HepG2 (cell line): ENCODE measurements around the gene KIF22. TPM values are rescaled to one million over a fixed set of nuclear protein-coding genes. Genes with fewer than 3 reads are reported as not detected.
A peak's percentile ranks its signal among the peaks of the same experiment; 100 is the strongest.

ENCODE experiments used
- ETV5 ChIP-seq: IDR thresholded peaks from 2 replicates; pipeline ENCODE4 v1.6.1; 2018; ENCODE audit warnings: missing biosample characterization, missing genetic modification reagents, inconsistent platforms, borderline replicate concordance
- FOSL1 ChIP-seq: sonication (generic); formaldehyde crosslinking; IDR thresholded peaks from 2 replicates; pipeline ENCODE4 v1.9.0; 2021; ENCODE audit warnings: missing genetic modification reagents, borderline replicate concordance
- GATA4 ChIP-seq: sonication (generic); IDR thresholded peaks from 2 replicates; pipeline ENCODE4 v1.6.1; 2016; ENCODE audit warnings: antibody characterized with exemption, low read depth, borderline replicate concordance
- HIVEP1 ChIP-seq: sonication (generic); formaldehyde crosslinking; IDR thresholded peaks from 2 replicates; pipeline ENCODE4 v1.4.0; 2020; ENCODE audit warnings: mild to moderate bottlenecking, missing genetic modification reagents
- MAFG ChIP-seq: sonication (generic); formaldehyde crosslinking; IDR thresholded peaks from 2 replicates; pipeline ENCODE4 v1.5.1; 2020; ENCODE audit warnings: mild to moderate bottlenecking, missing genetic modification reagents
- NR3C1 ChIP-seq: sonication (generic); formaldehyde crosslinking; IDR thresholded peaks from 2 replicates; pipeline ENCODE4 v1.4.0; 2020; ENCODE audit warnings: missing genetic modification reagents
- SAFB2 ChIP-seq: sonication (generic); formaldehyde crosslinking; IDR thresholded peaks from 2 replicates; pipeline ENCODE4 v1.5.1; 2020; ENCODE audit warnings: missing genetic modification reagents, low read depth, mild to moderate bottlenecking, borderline replicate concordance
- SNRNP70 ChIP-seq: fragments of 200-400 bp; formaldehyde crosslinking; IDR thresholded peaks from 2 replicates; pipeline ENCODE4 v1.6.1; 2017; ENCODE audit warnings: mild to moderate bottlenecking, low read depth, low read length, moderate library complexity
- SP5 ChIP-seq: IDR thresholded peaks from 2 replicates; pipeline ENCODE4 v1.6.1; 2016; ENCODE audit warnings: low read depth, borderline replicate concordance
- SRSF1 ChIP-seq: fragments of 200-400 bp; formaldehyde crosslinking; optimal IDR thresholded peaks from 2 replicates; pipeline ENCODE3; 2017; ENCODE audit warnings: mild to moderate bottlenecking, low read depth, low read length, moderate library complexity
- STAG1 ChIP-seq: sonication (generic); formaldehyde crosslinking; IDR thresholded peaks from 2 replicates; pipeline ENCODE4 v1.4.0; 2020; ENCODE audit warnings: missing genetic modification reagents
- TAF1 ChIP-seq: sonication (generic); formaldehyde crosslinking; IDR thresholded peaks from 2 replicates; pipeline ENCODE4 v1.4.0; 2020; ENCODE audit warnings: missing genetic modification reagents
- TCF7 ChIP-seq: sonication (generic); IDR thresholded peaks from 2 replicates; pipeline ENCODE4 v1.6.1; 2016; ENCODE audit warnings: antibody characterized with exemption, low read depth
- ZBTB34 ChIP-seq: sonication (generic); formaldehyde crosslinking; IDR thresholded peaks from 2 replicates; pipeline ENCODE4 v1.8.0; 2022; ENCODE audit warnings: mild to moderate bottlenecking, missing genetic modification reagents
- ZBTB7A ChIP-seq: sonication (generic); formaldehyde crosslinking; IDR thresholded peaks from 2 replicates; pipeline ENCODE4 v1.8.0; 2022; ENCODE audit warnings: mild to moderate bottlenecking, missing genetic modification reagents
- ZNF142 ChIP-seq: sonication (generic); formaldehyde crosslinking; IDR thresholded peaks from 2 replicates; pipeline ENCODE4 v1.4.0; 2020; ENCODE audit warnings: missing genetic modification reagents
- ZNF143 ChIP-seq: sonication (generic); formaldehyde crosslinking; IDR thresholded peaks from 2 replicates; pipeline ENCODE4 v1.4.0; 2020; ENCODE audit warnings: missing genetic modification reagents
- ZNF672 ChIP-seq: sonication (generic); formaldehyde crosslinking; IDR thresholded peaks from 2 replicates; pipeline ENCODE4 v1.8.1; 2022; ENCODE audit warnings: missing genetic modification reagents
- ZNF761 ChIP-seq: sonication (generic); formaldehyde crosslinking; conservative IDR thresholded peaks from 2 replicates; pipeline ENCODE4 v1.4.0; 2020; ENCODE audit warnings: mild to moderate bottlenecking, missing genetic modification reagents
- ZNF839 ChIP-seq: sonication (generic); formaldehyde crosslinking; IDR thresholded peaks from 2 replicates; pipeline ENCODE4 v1.4.0; 2020; ENCODE audit warnings: missing genetic modification reagents, mild to moderate bottlenecking, borderline replicate concordance
- ZNF850 ChIP-seq: sonication (generic); formaldehyde crosslinking; conservative IDR thresholded peaks from 2 replicates; pipeline ENCODE4 v1.9.0; 2021; ENCODE audit warnings: mild to moderate bottlenecking, missing genetic modification reagents
- polyA plus RNA-seq, 8 experiments: library from polyadenylated mRNA; depleted of rRNA in 3 of 8; stranded (reverse) in 7 of 8; unstranded in 1 of 8; fragments of >200 nt; fragmentation: Illumina TruSeq in 4 of 8; extraction: Trizol in 4 of 8; gene quantifications; 2 replicates each; pipeline versions ENCODE4 v1.2.1 to v1.2.3, GENCODE V29; 2011 to 2016; ENCODE audit warnings: low read depth in 4 of 8, missing spikeins in 1 of 8, mixed read lengths in 1 of 8; ENCODE audit not compliant: insufficient read depth in 1 of 8
- total RNA-seq, 5 experiments: library from RNA; depleted of rRNA; stranded (reverse); fragments of >200 nt; fragmentation: Illumina TruSeq; extraction: Trizol; gene quantifications; 2 replicates each; pipeline ENCODE4 v1.2.3, GENCODE V29; 2016; ENCODE audit warnings: low read depth in 1 of 5
- TF ChIP-seq, protein P1 (sequence below): sonication (generic); formaldehyde crosslinking; IDR thresholded peaks from 2 replicates; pipeline ENCODE4 v1.4.0; 2020; ENCODE audit warnings: mild to moderate bottlenecking, missing genetic modification reagents

The KIF22 gene
- total and polyA plus RNA-seq, 2 of the 13 experiments (the other 11 are each of a cell fraction or from before 2014, with no cell fraction given): 95.8 to 118 TPM

DNA sequence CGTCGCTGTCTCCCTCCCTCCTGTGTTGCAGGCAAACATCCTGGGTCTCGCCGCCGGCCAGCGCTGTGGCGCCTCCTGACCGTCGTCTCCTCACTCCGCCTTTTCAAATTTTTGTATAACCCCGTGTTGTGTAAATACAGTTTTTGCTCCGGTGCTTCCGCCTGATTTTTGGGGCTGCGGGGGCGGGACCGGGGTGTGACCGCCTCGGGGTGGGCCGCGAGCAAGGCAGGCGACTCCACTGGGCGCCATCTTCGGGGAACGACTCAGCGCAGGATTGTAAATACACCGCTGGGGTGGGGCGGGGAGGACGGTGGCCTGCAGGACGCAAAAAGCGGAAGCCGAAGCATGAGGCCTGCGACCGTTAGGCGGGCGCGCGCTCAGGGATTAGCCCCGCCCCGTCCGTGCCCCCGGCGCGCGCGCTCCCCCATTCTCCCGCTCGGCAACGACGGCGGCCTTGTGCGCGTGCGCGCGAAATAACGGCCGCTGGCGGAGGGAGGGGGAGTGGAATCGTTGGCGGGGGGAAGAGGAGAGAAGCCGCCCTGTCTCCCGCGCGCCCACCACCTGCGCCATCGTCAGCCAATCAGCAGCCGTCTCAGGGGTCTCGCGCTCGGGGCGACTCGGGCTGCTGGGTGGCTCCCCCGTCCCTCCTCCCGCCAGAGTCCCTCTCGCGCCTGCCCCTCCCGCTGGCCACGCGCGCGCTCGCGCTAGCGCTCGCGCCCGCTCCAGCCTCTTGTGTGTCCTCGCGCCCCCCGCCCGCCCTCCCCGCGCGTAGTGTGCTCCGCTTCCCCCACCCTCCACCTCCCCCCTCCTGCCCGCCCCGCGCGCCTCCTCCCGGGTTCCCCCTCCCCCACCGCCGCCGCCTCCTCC, 14.9 kb downstream of the KIF22 start (continued):
- peak; percentile 78 for TF ChIP-seq ZNF142
- TF ChIP-seq SAFB2 (CRISPR knock-in tag): peak; percentile 96
- TF ChIP-seq ZNF839 (CRISPR knock-in tag): peak; percentile 88; the same call in 1 of the 2 replicates
- TF ChIP-seq ZBTB34 (CRISPR knock-in tag): no peak; the same call in 1 of the 2 replicates
- TF ChIP-seq ZNF672 (CRISPR knock-in tag): no peak
- peak; percentile 84 for TF ChIP-seq HIVEP1
- TF ChIP-seq ZNF143: peak; percentile 61
- TF ChIP-seq NR3C1 (CRISPR knock-in tag): no peak
- peak; percentile 10; the same call in 1 of the 2 replicates for TF ChIP-seq GATA4
- 0 out of 2 replicates have a peak, but pooled peaks have one; percentile 51 for TF ChIP-seq ZNF850 (CRISPR knock-in tag)
- peak; percentile 87; the same call in 1 of the 2 replicates for TF ChIP-seq ZNF761 (CRISPR knock-in tag)
- no peak for TF ChIP-seq SNRNP70
- TF ChIP-seq, protein P1, sequence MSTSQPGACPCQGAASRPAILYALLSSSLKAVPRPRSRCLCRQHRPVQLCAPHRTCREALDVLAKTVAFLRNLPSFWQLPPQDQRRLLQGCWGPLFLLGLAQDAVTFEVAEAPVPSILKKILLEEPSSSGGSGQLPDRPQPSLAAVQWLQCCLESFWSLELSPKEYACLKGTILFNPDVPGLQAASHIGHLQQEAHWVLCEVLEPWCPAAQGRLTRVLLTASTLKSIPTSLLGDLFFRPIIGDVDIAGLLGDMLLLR: 0 out of 2 replicates have a peak, but pooled peaks have one; percentile 42
- TF ChIP-seq ZBTB7A (CRISPR knock-in tag): 0 out of 2 replicates have a peak, but pooled peaks have one; percentile 51
- 0 out of 2 replicates have a peak, but pooled peaks have one; percentile 31 for TF ChIP-seq STAG1
- peak; percentile 95 for TF ChIP-seq TAF1 (CRISPR knock-in tag)
- TF ChIP-seq TCF7: peak; percentile 26; the same call in 1 of the 2 replicates
- TF ChIP-seq FOSL1 (CRISPR knock-in tag): no peak
- TF ChIP-seq MAFG (CRISPR knock-in tag): no peak
- TF ChIP-seq SRSF1: peak; percentile 97
- peak; percentile 91 for TF ChIP-seq SP5 (CRISPR knock-in tag)
- TF ChIP-seq ETV5 (CRISPR knock-in tag): peak; percentile 81
